Ishikawa (cell line): ENCODE measurements around the gene FAM174C.

Experiments
- CEBPB ChIP-seq: IDR thresholded peaks from 2 replicates; pipeline ENCODE4 v1.6.1; 2012
- CREB1 ChIP-seq: IDR thresholded peaks from 2 replicates; pipeline ENCODE4 v1.6.1; 2012; ENCODE audit warnings: low read depth
- EGR1 ChIP-seq: IDR thresholded peaks from 2 replicates; pipeline ENCODE4 v1.6.1; 2012
- NFIC ChIP-seq: IDR thresholded peaks from 2 replicates; pipeline ENCODE4 v1.6.1; 2012
- RAD21 ChIP-seq: IDR thresholded peaks from 2 replicates; pipeline ENCODE4 v1.6.1; 2012; ENCODE audit warnings: low read depth
- TAF1 ChIP-seq: IDR thresholded peaks from 2 replicates; pipeline ENCODE4 v1.6.1; 2012; ENCODE audit warnings: low read depth, mild to moderate bottlenecking
- TCF12 ChIP-seq: IDR thresholded peaks from 2 replicates; pipeline ENCODE4 v1.6.1; 2012; ENCODE audit warnings: low read depth
- TEAD4 ChIP-seq: IDR thresholded peaks from 2 replicates; pipeline ENCODE4 v1.6.1; 2012
- YY1 ChIP-seq: IDR thresholded peaks from 2 replicates; pipeline ENCODE4 v1.6.1; 2012; ENCODE audit warnings: low read depth
- ZBTB7A ChIP-seq: IDR thresholded peaks from 2 replicates; pipeline ENCODE4 v1.6.1; 2012; ENCODE audit warnings: low read depth
- TF ChIP-seq, protein P1 (sequence below): IDR thresholded peaks from 2 replicates; pipeline ENCODE4 v1.6.1; 2012
- TF ChIP-seq, protein P2 (sequence below): IDR thresholded peaks from 2 replicates; pipeline ENCODE4 v1.6.1; 2012
- TF ChIP-seq, protein P3 (sequence below): IDR thresholded peaks from 2 replicates; pipeline ENCODE4 v1.6.1; 2012; ENCODE audit warnings: low read depth, mild to moderate bottlenecking

The FAM174C gene

DNA sequence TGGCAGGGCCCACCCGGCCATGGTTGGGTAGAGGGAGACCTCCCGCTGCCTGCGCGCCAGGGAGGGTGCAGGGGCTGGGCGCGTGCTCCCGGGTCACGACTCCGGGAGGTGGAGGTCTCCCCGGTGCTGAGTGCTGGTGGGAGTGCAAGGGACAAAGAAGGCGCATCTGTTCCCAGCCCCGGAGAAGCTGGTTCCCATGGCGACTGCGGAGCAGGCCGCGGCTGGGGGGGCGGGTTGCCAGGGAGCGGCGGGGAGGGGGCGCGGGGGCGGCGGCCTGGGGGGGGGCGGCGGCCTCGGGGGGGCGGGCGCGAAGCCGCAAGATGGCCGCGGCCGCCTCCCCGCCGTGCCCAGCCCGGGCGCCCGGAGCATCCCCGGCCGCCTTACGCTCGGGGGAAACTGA, 38.8 kb upstream of the FAM174C start:
- TF ChIP-seq TEAD4 (no peak), RAD21 (no peak), TCF12 (no peak), CEBPB (no peak)
- TF ChIP-seq, protein P1, sequence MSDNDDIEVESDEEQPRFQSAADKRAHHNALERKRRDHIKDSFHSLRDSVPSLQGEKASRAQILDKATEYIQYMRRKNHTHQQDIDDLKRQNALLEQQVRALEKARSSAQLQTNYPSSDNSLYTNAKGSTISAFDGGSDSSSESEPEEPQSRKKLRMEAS, result no peak
- TF ChIP-seq, protein P2, sequence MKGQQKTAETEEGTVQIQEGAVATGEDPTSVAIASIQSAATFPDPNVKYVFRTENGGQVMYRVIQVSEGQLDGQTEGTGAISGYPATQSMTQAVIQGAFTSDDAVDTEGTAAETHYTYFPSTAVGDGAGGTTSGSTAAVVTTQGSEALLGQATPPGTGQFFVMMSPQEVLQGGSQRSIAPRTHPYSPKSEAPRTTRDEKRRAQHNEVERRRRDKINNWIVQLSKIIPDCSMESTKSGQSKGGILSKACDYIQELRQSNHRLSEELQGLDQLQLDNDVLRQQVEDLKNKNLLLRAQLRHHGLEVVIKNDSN, result no peak

DNA sequence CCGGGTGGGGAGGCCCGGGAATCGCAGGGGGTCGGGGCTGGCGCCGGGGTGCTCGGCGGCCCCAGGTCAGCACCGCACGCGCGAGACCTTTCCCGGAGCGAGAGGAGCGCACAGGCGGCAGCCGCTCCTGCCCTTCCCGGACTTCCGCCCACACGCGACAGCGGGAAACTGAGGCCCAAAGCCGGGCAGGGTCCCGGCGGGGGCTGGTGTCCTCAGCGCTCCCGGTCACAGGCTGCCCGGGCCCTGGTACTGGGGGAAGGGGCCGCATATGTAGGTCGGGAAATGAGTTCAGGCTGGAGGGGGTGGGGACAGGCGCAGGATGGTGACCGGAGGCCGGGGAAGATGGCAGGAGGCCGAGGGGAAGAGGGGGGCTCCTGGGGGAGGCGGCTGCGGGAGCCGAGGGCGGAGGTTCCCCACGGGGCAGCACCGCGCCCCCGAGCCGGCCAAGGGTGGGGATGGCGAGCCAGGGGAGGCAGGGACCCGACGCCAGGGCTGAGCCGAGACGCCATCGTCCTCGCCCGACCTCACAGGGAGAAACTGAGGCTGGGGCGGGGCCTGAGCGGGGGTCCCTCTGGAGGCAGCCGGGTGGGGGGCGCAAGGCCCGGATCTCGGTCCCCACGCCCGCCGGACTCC, 38.2 kb upstream of the FAM174C start:
- TF ChIP-seq RAD21, result no peak
- TF ChIP-seq, protein P3, sequence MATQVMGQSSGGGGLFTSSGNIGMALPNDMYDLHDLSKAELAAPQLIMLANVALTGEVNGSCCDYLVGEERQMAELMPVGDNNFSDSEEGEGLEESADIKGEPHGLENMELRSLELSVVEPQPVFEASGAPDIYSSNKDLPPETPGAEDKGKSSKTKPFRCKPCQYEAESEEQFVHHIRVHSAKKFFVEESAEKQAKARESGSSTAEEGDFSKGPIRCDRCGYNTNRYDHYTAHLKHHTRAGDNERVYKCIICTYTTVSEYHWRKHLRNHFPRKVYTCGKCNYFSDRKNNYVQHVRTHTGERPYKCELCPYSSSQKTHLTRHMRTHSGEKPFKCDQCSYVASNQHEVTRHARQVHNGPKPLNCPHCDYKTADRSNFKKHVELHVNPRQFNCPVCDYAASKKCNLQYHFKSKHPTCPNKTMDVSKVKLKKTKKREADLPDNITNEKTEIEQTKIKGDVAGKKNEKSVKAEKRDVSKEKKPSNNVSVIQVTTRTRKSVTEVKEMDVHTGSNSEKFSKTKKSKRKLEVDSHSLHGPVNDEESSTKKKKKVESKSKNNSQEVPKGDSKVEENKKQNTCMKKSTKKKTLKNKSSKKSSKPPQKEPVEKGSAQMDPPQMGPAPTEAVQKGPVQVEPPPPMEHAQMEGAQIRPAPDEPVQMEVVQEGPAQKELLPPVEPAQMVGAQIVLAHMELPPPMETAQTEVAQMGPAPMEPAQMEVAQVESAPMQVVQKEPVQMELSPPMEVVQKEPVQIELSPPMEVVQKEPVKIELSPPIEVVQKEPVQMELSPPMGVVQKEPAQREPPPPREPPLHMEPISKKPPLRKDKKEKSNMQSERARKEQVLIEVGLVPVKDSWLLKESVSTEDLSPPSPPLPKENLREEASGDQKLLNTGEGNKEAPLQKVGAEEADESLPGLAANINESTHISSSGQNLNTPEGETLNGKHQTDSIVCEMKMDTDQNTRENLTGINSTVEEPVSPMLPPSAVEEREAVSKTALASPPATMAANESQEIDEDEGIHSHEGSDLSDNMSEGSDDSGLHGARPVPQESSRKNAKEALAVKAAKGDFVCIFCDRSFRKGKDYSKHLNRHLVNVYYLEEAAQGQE, result no peak
- TF ChIP-seq ZBTB7A, result peak; percentile 48; the same call in 1 of the 2 replicates
- TF ChIP-seq NFIC, result no peak
- no peak for TF ChIP-seq TCF12
- no peak for TF ChIP-seq CEBPB
- TF ChIP-seq YY1, result 0 out of 2 replicates have a peak, but pooled peaks have one; percentile 5

DNA sequence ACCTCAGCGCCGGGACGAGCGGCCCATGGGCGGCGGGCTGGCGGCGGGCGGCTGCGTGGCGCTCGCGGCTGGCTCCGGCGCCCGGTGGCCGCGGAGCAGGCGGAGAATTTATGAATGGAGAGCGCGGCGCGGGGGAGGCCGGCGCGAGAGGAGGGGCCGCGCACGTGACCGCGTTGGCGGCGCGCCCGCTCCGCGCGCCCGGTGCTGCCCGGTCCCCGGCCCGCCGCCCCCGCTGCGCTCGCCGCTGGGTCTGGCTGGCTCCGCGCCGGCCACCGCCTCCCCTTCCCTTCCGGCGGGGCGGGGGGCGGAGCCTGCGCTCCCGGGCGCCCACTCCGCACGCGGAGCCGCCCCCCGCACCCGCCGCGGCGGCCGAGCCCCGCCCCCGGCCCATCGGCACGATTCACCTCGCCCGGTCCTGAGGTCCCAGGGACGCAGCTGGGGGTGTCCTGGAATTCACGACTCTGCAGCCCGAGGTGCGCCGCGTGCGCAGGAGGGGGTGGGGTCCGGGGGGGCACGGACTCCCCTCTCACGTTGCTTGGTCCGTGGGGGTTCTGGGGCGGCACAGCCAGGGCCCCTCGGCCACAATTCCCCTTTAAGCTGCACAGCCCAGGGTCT, 37.5 kb upstream of the FAM174C start, which contains the start of gene CBARP:
Gene CBARP, minus strand, starts transcription at position 252 of the 615 bp plus-strand sequence. CDS start 1,905 bp downstream, outside the sequence.
- peak; percentile 88 for TF ChIP-seq ZBTB7A
- TF ChIP-seq, protein P3, result no peak
- TF ChIP-seq, protein P2, result peak; percentile 85
- TF ChIP-seq EGR1, result peak; percentile 22; the same call in 1 of the 2 replicates
- TF ChIP-seq YY1, result 0 out of 2 replicates have a peak, but pooled peaks have one; percentile 1
- TF ChIP-seq NFIC, result no peak; the same call in 1 of the 2 replicates

DNA sequence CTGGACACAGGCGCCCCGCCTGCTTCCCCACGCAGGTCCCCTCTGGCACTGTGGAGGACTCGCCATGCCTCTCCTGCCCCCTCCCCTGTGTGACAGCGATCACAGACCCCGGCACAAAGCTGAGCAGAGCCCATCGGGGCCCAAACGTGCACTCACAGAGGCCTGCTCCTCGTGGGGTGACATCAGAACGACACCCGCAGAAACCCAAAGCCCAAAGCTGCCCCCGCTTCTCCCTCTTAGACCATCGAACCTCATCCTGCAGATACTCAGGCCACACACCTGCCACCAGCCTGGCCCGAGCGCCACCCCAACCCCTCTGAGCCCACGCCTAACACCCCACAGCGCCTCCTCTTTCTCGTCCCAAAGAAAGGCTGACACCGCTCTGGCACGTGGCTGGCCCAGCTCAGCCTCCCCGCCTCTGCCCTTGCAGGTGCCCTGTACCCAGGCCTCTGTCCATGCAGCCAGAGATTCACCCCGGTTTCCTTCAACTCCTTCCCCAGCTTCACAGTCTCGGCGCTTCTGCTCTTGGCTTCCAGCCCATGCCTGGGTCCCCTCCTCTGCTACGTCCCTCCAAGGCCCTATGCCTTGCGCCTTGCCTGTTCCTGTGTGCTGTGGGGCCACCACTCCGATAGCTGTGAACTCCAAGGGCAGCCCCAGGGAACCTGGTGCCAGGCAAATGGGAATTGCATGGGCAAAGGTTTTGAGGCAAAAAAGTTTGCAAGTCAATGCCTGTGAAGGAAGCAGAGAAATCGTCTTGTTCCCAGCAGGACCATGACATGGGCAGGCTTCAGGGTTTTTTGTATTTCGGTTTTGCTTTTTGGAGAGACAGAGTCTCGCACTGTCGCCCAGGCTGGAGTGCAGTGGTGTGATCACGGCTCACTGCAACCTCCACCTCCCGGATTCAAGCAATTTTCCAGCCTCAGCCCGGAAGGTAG, 36.7 kb upstream of the FAM174C start:
- TF ChIP-seq NFIC (no peak), CREB1 (no peak), EGR1 (no peak), CEBPB (no peak), TCF12 (no peak), TAF1 (no peak), YY1 (no peak)
- TF ChIP-seq, protein P2, result no peak
- TF ChIP-seq, protein P3, result no peak
